8988T (cell line): Measurements from ENCODE around the gene SLC35E3.

Experiments used
- DNase-seq: peaks from one replicate; pipeline ENCODE4 v3.0.0; 2011

SLC35E3 gene

DNA sequence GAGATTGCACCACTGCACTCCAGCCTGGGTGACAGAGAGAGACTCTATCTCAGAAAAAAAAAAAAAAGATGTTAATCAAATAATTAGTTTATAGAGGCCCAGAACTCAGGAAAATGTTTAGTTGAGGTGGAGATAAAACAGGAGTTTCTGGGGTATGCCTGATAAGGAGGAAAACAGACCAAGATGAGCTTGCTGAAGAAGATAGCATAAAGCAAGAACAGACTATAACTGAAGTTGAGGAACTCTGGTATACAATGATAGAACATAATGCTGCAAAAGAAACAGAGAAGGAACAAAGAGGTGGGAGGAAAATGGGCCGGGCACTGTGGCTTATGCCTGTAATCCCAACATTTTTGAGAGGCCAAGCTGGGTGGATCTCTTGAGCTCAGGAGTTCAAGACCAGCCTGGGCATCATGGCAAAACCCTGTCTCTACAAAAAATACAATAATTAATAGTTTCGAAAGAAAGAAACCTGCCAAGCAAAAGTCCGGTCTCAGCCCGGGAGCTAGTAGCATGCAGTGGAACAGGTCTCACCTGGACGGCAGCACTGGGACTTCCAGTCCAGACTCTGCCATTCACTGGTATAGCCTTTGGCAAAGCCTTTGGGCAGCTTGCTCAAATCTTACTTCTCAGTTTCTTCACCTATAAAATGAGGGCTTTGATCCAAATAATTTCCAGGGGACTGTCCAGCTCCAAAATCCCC, 25.4 kb downstream of the SLC35E3 start:
- DNase-seq = no peak

DNA sequence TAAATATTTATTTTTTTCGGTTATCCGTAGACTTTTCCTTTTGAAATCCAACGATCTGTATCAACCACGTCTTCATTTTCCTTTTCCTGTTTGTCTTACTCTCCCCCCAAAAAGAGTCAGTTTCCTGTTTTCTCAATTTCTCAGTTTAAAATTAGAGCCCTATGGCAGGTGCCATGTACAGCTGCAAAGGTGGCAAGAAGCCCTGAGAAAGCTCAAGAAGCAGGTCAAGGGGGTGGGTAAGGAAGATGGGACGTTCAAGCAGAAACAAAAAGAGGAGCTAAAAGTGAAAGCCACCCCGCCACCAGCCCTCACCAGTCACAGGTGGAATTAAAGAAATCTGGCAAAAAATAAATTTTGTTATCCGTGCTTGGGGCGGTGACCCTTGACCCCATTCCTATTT, 26.7 kb downstream of the SLC35E3 start:
- no peak for DNase-seq

DNA sequence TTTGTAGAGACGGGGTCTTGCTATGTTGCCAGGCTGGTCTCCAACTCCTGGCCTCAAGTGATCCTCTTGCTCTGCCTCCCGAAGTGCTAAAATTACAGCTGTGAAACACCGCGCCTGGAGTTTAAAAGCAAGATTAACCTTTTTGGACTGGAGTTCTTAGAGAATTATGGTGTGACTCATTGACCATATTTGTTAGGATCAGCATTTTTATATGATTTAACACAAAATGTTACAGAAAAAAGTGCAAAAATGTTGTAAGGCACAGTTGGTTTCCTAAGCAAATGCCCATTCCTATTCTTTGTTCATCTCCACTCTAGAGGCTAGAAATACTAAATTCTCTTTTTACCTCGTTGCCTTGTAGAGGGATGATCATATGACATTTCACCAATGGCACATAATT, 27.6 kb downstream of the SLC35E3 start:
- no peak for DNase-seq

DNA sequence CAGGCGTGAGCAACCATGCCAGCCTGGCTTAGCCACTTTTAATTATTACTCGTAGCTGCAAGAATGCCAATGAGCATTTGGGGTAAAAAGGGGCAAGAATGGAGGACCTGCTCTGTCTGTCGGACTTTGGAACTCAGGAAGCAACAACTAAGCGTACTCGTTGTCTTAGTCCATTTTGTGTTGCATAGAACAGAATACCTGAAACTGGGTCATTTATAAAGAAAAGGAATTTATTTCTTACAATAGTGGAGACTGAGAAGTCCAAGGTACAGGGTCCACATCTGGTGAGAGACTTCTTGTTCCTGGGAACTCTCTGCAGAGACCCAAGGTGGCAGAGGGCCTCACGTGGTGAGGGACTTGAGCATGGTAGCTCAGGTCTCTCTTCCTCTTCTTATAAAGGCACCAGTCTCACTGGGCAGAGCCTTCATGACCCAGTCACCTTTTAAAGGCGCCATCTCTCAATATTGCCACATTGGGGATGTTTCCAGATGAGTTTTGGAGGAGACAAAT, 29.2 kb downstream of the SLC35E3 start:
- no peak for DNase-seq

DNA sequence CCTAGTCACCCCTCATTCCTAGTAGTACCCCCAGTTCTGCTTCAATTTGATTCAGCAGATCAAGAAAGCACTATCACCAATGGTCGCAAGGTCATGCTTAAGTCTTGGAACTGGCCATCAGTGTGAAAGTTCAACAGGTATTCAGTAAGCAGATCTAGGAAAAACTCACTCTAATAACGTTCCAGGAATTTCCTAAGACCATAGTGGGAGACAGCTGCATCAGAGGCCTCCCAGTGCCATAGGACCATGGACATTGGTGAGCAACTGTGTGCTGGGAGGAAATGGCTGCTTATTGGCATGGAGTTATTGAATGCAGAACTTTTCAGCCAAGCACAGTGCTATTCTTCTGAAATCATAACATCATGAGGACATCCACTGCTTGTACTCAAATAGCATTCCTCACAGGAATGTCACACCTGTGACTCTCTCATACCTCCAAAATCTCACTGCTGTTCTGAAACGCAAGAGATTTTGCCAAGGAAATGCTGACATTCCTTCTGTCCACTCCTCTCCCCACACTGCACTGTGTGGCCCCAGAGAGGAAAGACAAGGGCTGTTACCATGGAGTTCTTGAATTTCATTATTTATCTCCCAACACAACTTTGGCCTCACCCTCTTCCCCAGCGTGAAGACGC, 31.1 kb downstream of the SLC35E3 start:
- no peak for DNase-seq

DNA sequence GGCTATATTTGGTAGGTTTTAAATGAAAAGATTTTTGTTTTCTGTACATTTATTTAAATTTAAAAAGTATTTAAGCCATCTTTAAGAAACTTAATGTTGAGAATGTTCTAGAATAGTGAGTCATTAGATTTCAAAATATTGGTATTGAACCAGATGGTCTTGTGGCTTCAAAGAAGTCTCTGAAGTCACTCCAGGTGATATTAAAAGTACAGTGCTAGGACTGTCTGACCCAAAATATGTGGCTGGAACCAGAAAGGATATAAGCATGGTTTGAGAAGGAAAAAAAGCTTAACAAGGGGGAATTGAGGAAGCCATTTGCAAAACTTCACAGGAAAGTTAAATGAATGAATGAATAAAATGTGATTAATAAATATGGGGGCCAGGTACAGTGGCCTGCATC, 33.3 kb downstream of the SLC35E3 start:
- no peak for DNase-seq

DNA sequence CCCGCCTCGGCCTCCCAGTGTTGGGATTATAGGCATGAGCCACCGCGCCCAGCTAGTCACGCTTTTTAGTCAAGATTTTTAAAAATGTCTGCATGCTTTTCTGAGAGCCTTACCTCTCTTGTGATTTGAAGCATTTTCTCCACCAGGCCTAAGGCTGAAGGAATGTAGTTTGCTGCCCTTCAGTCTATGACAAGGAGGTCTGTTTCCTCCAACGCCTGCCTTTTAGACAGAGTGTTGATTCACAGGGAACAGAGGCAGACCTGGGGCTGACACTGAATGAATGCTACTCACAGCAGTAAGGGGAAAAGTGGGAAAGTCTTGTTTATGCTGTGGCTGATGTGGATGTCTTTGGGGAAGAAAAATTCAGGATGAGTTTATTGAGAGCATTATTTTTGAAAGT, 34.8 kb downstream of the SLC35E3 start:
- no peak for DNase-seq

DNA sequence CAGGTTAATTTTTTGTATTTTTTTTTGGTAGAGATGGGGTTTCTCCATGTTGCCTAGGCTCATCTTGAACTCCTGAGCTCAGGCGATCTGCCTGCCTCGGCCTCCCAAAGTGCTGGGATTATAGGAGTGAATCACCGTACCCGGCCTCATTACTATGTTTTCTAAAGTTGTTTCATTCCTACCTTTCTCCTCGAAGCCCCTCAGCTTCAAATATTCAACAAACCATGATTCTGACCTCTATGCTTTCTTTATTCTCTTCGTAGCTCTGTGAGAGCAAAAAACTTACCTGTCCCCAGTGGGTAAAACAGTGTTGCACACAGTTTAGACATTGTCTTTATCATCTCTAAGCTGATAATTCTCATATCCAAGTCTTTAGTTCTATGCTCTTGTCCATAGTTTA, 35.8 kb downstream of the SLC35E3 start:
- DNase-seq = no peak

DNA sequence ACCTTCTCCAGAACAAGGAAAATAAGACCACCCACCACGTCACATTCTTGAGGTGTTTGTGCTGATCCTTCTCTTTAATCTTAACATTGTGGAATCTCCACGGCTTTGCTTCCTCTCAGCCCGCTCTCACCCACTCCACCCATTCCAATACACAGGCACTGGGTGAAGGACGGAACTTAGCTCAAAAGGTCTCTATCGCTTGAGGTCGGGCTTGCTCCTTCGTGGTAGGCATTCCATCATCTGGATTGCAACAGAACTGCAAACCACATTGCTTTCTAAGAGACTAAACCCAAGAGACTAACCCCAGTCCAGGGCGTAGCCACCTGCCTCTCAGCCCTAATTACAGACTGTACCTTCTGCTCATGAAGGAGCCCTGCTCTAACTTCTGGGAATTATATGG, 38.0 kb downstream of the SLC35E3 start:
- DNase-seq = no peak

DNA sequence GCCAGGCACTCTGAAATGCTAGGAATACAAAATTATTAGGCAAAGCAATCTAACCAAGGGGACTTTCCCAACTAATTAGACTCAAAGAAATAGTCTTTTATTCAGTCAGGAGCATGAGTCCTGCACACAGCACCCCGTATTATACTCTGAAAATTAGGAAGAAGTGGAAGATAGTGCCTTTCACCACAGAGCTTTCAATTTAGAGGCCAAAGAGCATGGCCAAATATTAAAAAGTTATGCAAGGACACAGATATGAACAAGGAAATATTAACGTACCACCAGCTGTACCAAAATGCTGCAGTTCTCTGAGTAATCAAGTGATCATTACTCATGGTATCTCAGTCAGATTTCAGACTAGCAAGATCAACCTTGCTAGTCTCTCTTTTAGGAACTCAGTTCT, 39.4 kb downstream of the SLC35E3 start:
- no peak for DNase-seq

DNA sequence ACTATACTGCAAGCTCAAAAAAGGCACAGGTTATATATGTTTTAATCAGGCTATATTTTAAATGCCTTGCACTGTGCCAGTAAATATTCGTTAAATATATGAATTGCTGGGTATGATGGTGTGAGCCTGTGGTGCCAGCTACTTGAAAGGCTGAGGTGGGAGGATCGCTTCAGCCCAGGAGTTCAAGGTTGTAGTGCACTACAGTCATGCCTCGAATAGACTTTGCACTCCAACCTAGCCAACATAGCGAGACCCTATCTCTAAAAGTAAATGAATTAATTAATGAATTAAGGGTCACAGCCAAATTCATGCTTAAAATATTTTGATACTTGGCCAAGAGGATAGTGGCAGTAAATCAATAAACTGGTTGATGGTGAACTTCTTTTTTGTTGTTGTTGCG, 39.8 kb downstream of the SLC35E3 start:
- no peak for DNase-seq

DNA sequence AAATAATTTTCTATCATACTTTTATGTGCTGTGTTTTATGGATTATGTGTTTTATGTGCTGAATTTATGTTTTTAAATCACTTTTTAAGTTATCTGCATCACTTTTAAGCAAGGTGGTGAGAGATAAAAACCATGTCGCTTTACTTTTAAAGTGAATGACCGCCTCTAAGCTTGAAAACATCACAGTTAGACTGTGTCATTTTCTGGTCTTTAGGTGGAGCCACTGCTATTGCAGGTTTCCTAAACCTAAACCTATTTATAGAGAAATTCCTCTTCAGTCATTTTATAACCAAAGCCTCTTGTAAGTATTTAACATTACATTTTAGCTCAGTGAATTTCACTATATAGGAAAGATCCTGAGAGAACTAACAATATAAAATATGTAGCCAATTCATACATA, 41.0 kb downstream of the SLC35E3 start:
- DNase-seq = no peak

DNA sequence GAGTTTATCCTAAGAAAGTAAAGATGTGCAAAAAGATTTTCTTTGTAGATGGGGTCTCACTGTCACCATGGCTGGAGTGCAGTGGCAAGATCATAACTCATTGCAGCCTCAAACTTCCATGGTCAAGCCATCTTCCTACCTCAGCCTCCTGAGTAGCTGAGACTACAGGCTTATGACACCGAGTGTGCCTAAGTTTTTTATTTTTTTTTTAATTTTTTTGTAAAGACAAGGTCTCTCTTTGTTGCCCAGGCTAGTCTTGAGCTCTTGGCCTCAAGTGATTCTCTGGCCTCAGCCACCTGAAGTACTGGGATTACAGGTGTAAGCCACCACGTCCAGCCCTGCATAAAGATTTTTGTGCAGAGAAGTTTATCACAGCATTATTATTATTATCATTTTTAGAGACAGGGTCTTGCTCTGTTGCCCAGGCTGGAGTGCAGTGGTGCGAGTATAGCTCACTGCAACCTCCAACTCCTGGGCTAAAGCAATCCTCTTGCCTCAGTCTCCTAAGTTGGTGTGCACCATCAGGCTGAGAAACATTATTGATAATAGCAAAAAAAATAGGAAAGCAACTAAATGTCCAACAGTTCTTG, 42.7 kb downstream of the SLC35E3 start:
- no peak for DNase-seq

DNA sequence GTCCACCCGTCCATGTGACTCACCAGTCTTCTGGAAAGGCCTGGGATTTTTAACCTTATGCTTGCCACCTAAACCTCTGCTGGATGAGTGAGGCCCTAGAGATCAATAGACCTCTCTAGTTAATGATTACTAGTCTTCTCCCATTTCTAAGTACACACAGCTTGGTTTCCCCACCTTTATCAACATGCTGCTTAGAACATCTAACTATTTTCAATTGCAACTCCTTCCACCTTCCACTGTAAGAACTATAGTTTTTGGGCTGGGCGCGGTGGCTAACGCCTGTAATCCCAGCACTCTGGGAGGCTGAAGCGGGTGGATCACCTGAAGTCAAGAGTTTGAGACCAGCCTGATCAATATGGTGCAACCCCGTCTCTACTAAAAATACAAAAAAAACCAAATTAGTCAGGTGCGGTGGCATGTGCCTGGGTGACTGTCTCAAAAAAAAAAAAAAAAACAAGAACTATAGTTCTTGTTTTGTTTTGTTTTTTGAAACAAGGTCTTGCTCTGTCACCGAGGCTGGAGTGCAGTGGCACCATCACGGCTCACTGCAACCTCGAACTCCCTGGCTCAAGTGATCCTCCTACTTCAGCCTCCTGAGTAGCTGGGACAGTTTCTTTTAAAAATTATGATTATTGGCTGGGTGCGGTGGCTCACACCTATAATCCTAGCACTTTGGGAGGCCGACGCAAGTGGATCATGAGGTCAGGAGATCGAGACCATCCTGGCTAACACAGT, 43.3 kb downstream of the SLC35E3 start:
- no peak for DNase-seq

DNA sequence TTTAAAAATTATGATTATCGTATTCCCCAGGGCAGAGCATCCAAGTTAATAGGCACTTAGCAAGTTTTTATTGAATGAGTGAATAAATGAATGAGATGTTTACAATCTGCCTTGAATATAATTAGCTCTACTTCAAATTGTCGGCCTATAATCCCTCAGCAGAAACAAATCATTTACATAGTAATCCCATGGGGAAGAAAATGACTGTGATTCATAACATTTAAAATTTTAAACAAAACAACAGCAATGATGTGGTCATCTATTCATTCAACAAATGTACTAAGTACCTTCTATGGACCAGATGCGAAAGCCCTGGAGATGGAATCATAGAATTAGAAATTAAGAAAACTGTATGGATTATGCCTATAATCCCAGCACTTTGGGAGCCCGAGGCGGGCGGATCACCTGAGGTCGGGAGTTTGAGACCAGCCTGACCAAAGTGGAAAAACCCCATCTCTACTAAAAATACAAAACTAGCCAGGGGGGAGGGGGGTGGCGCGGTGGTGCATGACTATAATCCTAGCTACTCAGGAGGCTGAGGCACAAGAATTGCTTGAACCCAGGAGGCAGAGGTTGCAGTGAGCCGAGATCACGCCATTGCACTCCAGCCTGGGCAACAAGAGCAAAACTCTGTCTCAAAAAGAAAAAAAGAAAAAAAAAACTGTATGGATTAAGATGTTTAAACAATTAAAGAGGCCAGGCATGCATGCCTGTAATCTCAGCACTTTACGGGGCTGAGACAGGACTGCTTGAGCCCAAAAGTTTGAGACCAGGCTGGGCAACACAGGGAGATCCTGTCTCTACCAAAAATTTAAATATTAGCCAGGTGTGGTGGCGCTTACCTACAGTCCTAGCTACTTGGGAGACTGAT, 44.3 kb downstream of the SLC35E3 start:
- DNase-seq = no peak

DNA sequence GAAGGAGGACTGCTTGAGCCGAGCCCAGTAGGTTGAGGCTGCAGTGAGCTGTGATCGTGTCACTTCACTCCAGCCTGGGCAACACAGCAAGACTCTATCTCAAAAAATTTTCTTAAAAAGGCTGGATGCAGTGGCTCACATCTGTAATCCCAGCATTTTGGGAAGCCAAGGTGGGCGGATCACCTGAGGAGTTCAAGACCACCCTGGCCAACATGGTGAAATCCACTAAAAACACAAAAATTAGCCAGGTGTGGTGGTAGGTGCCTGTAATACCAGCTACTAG, 44.9 kb downstream of the SLC35E3 start:
- DNase-seq = no peak

DNA sequence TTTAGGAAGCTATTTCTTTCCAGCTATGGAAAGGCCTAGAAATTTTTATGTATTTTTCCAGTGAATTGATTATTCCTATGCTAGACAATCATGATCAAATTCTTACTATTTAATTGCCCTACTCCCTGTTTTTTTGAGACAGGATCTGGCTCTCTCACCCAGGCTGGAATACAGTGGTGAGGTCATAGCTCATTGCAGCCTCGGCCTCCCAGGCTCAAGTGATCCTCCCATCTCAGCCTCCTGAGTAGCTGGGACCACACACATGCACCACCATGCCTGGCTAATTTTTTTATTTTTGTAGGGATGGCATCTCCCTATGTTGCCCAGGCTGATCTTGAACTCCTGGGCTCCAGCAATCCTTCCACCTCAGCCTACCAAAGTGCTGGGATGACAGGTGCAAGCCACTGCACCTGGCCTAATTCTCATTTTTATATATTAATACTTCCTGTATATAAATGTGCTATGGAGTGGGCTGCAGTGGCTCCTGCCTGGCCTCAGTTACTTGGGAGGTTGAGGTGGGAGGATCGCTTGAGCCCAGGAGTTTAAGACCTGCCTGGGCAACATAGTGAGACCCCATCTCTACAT, 46.0 kb downstream of the SLC35E3 start:
- no peak for DNase-seq

DNA sequence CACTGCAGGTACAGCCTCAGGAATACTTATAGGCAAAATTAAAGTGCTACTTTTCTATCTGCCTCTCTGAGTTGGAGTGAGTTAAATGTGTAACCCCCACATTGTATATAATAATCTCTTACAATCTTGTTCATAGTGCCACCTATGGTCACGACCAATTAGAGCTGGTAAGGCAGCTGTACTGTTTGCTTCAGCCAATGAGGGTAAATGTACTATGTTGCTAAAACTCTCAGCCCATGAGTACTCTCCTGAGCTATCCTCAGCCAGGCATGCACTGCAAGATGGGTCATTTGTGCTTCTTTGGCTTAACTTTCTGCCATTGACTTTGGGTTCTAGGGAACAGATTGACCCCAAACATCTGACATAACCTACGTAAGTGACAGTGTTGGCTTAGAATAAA, 47.0 kb downstream of the SLC35E3 start:
- DNase-seq = no peak

DNA sequence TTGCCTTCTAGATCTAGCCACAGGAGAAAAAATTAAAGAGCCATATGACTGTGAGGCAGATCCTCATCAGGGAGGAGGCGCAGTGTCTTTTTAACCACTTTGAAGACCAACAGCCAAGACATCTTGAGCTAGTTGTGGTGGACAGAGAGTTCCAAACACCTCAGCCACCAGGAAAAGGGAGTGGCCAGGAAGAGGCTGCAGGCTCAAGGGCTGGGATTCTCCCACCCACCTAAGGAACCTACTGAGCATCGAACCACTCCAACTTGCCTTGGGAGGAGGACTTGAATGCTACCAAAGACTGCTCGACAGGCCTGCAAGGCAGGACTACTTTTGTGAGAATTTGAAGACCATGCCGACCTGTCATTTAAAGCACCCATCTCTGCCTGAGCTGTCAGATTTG, 47.5 kb downstream of the SLC35E3 start:
- no peak for DNase-seq

DNA sequence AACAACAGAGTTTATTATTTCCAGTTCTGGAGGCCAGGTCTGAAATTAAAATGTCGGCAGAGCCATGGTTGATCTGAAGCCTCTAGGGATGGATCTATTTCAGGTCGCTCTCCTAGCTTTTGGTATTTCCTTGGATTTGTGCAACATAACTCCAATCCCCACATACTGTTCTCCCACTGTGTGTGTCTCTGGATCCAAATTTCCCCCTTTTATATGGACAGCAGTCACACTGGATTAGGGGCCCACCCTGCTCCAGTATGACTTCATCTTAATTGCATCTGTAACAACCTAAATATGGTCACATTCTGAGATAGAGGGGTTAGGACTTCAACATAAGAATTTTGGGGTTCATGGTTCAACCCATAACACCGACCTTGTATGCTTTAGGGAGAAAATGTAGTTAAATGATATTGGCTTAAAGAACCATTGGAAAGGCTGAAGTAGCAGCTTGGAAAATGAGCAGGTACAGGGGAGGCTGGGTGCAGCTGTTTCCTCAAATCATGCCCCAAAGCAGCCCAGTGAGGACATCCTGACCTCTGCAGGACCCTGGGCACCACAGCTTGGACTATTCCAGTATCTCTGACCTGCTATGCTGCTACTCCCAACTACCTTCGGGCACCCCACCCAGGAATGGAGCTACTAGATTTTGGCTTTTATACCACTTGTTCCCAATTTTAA, 48.1 kb downstream of the SLC35E3 start:
- no peak for DNase-seq

DNA sequence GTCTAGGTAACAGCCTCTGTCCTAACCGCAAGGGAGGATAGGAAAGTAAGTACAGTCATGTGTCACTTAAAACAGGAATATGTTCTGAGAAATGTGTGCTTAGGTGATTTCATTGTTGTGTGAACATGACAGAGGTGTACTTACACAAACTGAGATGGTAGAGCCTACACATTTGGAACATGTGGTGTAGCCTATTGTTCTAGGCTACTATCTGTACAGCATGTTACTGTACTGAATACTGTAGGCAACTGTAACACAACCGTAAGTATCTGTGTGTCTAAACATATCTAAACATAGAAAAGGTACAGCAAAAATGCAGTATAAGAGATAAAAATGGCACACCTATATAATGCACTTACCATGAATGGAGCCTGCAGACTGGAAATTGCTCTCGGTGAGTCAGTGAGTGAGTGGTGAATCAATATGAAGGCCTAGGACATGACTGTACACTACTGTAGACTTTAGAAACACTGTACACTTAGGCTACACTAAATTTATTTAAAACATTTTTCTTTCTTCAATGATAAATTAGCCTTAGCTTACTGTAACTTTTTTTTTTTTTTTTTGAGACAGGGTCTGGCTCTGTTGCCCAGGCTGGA, 48.8 kb downstream of the SLC35E3 start:
- DNase-seq = no peak

DNA sequence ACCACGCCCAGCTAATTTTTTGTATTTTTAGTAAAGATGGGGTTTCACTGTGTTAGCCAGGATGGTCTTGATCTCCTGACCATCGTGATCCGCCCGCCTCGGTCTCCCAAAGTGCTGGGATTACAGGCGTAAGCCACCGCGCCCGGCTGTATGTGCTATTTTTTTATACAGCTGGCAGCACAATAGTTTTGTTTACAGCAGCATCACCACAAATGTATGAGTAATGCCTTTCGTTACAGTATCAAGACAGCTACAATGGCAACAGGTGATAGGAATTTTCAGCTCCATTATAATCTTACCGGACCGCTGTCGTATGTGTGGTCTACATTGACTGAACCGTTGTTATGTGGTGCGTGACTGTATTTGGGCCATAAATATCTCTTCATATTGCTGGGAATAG, 50.4 kb downstream of the SLC35E3 start:
- no peak for DNase-seq
